GM18517 (cell line): ENCODE measurements around the gene ZBTB20.

ENCODE experiments used
- ATAC-seq: cut with Tn5 transposase; IDR thresholded peaks from one replicate; pipeline ENCODE4 v1.9.1; 2021; ENCODE audit warnings: mild to moderate bottlenecking, moderate library complexity; ENCODE audit not compliant: unreplicated experiment

Gene ZBTB20

DNA sequence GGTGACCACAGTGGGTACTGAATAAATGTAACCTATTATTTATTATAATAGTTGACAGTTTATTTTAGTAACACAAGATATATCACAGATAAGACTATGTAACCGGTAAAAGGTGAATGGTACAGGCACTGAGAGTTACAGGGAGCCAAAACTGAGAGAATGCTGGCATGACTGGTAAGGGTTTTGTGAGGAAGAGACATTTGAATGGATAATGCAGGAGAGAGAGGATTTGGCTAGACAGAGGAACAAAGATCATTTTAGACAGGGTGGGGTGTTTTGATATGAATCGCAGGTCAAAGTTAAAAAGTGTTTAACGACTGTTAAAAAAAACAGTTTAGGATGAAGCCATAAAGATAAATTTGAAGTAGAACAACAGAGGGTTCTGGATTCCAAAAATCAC, 421.1 kb downstream of the ZBTB20 start:
- ATAC-seq: no peak

DNA sequence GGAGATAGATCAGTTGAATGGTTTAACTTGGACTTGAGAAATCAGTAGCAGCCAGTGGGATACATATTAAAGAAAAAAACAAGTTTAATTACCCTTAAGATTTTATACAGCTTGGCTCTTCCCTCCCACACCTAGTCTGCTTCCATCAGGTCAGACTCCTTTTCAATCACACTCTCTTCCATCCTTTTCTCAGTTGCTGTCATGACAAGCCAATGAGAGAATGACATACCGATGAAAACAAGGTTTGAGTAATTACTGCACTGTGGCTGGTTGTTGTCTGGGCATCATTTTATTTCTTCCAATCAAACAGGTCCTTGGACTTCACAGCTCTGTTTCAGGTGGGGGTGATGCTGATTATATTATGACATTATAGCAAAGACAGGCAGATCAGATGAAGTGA, 424.6 kb downstream of the ZBTB20 start:
- no peak for ATAC-seq

DNA sequence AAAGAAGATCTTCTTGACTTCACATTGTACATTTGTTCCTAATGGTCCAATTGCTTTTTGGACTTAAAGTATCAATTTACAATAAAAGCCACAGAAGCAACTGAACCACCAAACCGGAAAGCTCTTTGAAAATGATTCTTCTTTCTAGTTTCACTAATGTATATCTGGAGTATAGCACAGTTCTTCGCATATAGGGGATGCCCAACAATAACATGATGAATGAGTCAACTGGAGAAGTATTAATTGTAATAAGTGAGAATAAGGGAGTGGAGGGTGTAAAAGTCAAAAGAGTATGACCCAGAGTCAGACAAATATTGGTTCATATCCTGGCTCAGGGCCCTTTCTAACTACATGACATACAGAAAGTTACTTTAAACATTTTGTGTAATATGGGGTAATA, 425.2 kb downstream of the ZBTB20 start:
- peak; percentile 51 for ATAC-seq

DNA sequence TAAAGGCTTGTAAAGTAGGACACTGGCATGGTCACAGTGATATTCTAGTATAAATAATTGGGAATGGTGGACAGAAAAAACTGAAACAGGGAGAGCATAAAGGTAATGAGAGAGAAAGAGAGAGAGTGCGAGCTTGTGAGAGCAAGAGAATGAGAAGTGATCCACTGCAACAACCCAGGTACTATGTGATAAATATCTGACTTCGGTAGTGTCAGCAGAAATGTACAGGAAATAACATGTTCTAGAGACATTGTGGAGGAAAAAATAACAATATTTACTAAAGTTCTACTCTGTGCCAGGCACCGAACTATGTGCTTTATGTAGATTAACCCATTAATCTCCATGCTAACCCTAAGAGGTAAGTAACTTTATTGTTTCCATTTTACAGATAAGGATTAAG, 425.9 kb downstream of the ZBTB20 start:
- no peak for ATAC-seq

DNA sequence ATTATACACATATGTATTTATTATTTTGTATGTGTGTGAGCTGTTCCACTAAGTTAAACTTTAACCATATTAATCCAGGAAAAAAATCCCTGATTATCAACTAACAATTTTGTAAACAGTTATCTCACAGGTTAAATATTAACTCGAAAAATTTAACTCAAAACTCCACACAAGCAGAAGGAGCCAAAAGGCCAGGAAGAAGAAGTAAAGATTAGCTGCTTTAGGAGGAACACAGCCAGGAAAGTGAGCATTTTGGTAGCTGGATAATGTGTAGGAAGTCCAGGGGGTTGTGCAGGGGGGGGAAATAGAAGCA, 428.2 kb downstream of the ZBTB20 start:
- ATAC-seq: no peak

DNA sequence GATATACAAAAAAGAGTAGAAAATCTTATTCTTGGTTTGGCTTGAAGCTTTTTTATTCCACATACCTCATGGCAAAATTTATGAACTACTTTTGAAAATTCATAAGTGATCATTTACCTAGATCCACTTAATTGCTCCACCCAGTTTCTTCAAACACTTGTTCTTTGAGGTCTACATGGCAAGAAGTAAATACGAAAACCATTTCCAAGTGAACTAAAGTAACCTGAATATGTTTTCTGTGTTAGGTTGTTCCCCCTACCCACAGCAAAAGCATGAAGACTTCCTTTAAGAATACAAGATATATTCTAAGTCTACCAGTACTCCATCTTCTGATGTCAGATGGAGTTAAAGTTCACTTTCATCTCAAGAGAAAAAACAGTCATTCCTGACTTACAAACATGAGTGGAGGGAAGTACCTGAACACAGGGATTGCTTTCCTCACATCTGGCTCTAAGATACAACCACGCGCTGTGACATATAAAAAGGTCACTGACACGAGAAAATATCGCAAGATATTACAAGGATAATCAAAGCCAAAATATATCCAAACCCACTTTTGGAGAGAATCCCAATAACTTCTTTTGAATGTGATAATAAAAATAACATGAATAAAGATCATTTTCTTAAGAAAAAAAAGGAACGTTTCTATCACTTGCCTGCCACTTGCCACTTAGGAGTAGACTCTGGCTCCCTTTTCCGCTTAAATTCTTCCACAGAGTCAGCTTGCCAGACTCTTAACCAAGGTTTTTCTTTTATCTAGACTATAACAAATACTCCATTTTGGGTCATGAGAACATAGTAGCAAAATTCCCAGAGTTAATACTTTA, 428.8 kb downstream of the ZBTB20 start:
- no peak for ATAC-seq

DNA sequence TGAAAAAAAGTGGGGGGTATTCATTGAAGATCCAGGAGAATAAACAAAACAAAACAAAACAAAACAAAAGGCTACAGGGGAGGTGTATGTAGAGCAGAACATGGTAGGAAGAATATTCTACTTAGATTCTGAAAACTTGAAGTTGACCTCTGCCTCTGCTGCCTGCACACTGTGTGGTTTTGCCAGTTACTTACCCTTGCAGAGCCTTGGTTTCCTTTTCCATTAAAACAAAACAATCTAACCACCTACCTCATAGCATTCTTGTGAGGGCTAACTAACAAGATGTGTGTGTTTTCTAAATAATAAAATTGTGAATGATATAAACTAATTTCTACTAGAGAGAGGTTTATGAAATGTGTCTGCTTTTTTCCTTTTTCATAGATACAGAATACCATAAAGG, 430.2 kb downstream of the ZBTB20 start:
- ATAC-seq: no peak

DNA sequence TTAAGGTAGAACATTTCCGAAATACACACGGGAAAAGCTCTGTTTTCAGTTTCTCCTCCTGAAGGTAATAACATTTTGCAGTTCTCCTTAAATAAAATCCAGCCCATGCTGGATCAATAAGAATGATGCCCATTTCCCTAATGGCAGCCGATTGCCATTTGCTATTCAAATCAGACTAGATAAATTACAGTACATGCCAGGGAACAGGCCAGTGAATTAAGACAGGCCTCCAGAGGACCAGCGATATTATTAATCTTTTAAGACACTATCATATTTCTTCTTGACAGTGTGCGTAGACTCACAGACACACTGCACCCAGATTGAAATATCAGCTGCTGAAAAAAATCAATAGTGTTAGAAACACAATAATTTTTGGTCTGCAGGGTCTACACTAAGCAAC, 431.0 kb downstream of the ZBTB20 start:
- ATAC-seq: no peak

DNA sequence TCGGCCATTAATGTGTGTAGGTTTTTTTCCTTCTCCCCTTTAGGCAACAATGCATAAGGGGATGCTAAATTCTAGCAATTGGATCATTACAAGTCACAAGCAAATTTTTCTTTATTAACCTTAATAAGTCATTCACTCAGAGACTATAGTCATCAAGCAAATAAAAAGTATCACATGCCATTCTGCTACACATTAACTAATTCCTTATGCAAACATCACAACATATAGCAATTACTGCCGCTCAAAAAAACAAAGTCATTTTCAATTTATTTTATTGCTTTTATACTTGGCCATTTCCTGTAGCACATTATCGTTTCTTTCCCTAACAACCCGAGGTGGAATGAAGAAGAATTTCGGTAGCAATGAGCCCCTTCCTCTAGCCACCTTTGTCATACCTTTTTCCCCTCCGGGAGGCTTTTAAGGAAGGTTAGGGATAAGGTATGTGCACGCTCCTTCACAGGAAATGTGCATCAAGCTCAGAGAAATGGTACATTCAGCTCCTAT, 432.1 kb downstream of the ZBTB20 start:
- no peak for ATAC-seq

DNA sequence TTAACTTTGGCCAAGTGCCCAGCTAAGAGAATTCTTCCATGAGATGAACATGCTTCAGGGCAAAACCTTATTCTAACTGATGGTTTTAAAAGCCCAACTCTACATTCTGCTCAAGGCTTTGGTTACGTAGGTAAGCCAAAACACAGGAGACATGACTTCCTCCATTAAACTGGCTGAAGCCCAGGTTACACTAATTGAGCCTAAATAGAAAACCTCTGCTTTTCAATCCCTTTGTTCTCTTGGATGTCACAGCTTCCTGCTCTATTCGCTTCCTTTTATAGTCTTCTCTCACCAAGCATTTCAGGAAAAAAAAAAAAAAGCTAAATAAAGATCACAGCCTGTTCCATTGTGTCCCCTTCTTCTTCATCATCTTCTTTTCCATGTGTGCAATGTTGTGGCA, 432.9 kb downstream of the ZBTB20 start:
- ATAC-seq: no peak

DNA sequence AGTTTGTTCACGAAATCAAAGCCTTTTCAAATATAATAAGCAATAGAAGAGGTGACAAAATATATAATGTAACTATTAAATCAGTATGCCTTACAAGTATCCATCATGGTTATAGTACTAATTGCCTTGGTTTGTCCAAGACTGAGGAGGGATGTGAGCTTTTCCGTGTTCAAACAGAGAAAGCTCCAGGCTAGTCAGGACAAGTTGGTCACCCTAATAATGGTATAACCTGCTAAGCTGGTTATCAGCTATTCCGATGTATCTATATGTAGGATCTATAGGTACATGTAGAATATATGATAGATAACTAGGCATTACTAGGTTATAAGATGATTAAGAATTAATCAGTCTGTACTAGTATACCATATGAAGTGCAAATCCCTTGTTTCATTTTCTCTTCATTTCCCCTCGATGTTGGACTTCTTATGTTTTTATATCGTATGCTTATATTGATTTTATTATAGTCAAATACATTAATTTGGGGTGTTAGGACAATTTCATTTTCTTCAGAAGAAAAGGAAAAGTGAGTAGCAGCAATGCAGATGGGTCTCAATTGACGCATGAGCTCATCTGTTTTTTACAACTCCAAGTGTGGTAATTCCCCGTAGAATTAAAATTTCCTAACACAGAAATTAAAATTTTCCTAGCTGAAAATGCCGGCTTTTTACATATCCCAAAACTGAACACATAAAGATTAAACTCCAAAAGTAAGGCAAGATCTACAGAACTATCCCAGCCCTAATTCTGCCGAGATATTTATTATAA, 434.2 kb downstream of the ZBTB20 start:
- no peak for ATAC-seq

DNA sequence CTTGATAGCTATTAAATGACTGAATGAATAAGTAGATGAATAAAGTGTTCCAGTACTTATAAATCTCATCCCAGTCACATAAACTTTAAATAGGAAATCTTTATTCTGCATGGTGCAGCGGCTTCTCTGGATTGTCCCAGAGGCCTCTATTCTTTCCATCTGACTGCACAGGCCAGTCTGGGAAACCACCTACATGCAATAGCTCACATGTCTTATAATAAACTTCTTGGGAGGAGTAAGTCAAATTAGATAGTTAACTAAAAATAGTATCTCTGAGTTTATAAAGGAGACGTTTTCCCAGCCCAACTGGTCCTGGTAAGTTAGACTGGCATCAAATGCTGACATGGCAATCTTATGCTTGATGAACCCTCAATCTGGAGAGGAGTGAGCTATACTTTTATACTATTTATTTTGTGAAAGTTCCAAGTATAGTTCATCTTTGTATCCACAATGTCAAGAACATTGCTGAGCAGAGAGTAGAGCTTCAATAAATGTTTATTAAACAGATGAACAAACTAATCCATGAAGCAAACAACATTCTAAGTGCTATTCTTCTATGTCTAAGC, 435.7 kb downstream of the ZBTB20 start:
- ATAC-seq: no peak

DNA sequence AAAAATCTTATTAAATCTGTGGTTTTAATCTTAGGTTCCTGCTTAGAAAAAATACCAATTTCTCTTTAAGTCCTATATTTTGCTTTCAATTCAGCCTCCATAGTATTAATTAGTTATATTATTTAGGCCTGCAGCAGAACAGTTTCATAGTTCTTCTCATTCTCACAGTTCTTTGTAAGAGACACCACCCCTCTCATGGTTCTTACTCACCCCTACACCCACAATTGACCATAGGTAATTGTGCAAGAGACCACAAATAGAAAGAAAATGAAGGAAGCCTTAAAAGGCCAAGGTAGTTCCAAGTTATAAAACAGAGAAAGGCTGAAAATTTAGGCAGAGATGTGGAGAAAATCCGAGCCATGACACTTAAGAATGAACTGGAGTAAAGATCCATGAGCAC, 438.0 kb downstream of the ZBTB20 start:
- no peak for ATAC-seq

DNA sequence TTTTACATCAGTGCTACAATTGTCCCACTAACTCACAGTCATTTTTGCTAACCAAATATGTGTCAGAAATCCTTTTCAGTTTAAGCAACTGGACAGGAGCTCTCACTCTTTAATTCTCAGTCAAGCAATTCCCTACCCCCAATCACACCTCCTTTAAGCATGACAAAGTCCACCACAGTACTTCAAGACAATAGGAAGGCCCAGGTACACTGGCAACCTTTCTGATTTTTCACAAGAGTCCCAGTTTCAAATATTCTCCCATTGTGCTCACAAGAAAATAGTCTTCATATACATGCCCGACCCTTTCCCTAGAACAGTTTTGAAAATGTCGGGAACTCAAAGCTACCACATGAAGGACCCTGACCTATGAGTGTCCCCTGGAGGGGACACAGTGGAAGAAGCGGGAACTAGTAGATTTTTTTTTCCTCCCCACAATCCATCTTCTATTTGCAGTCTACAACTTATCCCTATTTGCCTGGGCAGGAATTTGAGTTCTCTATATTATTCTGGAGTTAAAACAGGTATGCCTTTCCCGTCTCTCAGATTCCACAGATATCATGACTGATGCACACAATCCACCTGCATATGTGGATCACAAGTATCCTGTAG, 439.7 kb downstream of the ZBTB20 start:
- ATAC-seq: no peak

DNA sequence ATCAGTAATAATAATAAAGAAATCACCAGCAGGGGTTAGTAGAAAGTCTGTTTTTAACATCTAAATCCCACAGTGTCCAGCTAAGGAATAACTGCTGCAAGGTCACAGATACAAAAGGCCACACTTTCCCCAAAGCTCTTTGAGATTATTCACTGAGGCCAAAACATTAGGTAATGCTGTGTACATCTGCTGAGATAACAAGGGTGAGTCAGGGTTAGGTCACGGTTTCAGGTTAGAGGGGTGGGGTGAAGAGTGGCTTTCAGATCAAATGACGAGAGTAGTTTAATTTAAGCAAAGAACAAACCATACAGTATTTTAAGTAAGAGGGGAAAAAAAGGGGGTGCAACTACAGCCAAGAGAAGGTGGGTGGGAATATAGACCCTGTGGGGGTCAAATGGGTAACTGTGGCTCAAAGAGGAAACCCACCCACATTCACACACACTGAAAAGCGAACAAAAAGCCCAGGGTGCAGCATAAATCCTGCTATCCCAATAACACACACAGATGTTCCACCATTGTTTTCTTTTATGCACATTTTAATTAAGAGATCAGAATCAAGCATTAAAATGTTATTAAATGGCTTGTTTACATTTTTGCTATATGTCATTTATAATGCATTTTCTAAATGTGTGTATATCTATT, 440.4 kb downstream of the ZBTB20 start:
- ATAC-seq: no peak

DNA sequence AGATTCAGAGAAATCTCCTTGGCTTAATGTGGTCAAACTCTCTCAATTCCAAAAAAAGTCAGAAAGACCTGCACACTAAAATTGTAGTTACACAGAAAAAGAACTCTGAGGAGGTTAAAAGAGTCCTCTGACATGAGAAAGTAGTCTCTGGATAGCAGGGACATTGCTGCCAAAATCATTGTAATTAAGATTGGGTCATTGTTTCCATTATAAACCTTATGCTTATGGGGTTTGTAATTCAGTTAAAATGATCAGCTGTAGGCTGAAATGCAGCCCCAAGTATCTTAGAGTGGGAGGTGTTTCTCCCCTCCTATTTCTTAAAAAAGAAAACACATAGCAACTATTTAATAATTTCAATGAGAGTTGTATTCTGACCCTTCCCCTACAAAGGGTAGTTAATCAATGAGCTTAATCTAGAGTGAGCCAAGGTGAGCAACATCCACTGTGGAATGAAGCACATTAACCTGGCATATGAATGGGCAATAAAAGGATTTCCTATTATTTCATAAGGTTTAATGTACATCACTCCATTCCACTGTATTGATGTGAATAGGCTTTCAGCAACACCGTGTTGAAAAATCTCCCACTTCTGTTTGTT, 446.4 kb downstream of the ZBTB20 start:
- ATAC-seq: no peak

DNA sequence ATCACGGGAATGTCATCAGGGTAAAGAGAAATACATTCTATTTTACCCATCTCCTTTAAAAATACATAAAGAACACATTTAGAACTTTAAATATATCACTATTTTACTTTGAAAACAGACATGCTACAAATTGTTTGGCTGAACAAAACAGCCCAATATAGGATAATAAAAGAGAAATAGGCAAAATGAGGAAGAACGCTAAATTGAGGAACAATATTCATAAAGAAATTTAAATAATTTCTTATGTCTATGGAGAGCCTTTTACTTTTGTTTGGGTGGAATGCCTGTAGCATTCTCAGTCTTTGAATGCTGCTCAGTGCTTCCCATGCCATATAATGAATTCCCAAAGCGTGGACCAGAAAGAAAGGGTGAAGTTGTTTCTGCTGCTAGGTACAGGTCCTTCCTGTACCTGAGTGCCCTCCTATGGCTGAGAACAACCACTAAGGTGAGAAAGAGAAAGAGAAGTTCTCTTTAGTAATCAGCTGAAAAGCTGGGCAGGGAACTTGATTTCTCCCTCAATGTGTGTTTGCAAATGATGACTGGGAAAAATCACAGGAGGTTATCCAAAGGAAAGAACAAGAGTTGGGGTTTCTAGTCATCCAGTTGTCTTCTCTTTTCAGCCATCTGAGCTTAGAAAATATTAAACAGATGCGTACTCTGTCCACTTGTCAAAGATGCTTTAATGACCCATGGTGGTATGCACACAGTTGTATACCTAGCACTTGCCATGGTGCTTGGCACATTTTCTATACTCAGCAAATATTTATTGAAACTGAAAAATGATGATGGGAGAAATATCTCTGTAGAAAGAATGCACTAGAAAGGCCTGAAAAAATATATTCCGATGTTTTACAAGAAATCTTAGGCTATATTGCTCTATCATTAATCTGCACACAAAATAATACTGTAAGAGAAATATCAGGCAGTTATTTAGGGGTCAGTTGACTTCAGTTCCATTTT, 448.7 kb downstream of the ZBTB20 start:
- ATAC-seq: no peak

DNA sequence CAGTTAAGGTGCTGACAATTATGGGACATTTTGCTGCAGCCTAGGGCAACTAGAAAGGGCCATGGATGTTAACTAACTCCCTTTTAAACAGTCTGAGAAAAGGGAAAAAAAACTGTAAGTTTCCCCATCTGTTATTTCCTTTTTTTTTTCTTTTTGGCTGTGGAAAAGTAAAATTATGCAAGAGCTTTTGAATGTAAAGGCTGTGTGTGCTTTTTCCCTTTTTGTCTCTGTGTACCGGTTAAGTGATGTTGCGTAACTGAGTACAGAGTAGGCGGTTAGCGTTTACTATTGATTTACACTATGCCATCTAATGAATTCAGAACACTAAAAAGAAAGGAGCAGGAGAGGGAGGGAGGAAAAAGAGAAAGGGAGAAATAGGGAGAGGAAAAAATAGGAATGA, 449.7 kb downstream of the ZBTB20 start:
- no peak for ATAC-seq

DNA sequence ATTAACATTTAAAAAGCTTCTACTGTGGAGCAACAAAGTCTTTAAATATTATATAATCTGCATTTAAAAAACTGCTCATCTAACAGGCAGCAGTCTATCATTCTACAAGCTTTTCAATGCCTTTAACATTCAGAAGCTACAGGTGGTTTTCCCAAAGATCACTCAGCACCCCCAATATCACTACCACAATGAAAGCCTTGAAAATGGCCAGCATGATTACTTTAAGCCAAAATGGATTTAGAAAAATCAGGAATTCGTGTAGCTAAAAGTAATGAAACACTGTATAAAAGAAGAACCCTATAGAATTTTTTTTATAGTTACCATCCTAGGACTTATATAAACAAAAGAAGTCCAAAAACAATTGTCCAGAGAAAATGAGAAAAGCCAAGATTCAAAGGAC, 452.8 kb downstream of the ZBTB20 start:
- no peak for ATAC-seq

DNA sequence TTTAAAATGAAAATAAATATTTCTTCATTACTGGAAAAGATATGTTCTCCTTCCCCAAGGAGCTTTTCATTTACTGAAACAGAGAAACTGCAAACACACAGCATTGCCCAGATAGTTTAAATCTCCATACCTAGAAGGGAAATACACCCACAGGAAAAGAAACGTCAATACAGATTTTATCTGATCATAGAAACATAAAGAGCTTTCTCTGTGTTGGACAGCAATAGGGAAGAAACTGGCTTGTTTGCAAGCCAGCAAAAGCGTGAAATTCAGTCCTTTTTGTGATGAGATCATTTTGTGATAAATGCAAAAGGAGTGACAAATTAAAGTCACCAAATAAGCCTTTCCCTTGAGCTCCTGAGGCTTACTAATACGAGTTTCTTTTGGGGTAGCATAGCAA, 455.2 kb downstream of the ZBTB20 start:
- ATAC-seq: no peak
